ENCODE data around the gene GUCA1A. TPM values are rescaled to one million over a fixed set of nuclear protein-coding genes. Genes with fewer than 3 reads are reported as not detected.

The GUCA1A gene
- total RNA-seq, 2 experiments from 2014 or later: not detected

- no peaks in the 10 kb centered on the region; the same call in 1 of the 2 replicates for H4K20me1 ChIP-seq (ENCODE audit: insufficient read depth, low read length)
- CTCF ChIA-PET (ENCODE audit: unreplicated experiment): no interaction called here
- H3K27ac ChIP-seq (ENCODE audit: low read depth, low read length, poor library complexity, severe bottlenecking): no peak overlapping the region
- H3K4me1 ChIP-seq (ENCODE audit: insufficient read depth, low read length, poor library complexity, severe bottlenecking): no peaks in the 10 kb centered on the region
- H2AFZ ChIP-seq (ENCODE audit: low read length): no peak overlapping the region
- no peaks in the 10 kb centered on the region for H3K9me2 ChIP-seq (ENCODE audit: insufficient read depth, low read length)
- BruUV-seq (replicated peaks): no TSS peak
- TF ChIP-seq, protein P1, sequence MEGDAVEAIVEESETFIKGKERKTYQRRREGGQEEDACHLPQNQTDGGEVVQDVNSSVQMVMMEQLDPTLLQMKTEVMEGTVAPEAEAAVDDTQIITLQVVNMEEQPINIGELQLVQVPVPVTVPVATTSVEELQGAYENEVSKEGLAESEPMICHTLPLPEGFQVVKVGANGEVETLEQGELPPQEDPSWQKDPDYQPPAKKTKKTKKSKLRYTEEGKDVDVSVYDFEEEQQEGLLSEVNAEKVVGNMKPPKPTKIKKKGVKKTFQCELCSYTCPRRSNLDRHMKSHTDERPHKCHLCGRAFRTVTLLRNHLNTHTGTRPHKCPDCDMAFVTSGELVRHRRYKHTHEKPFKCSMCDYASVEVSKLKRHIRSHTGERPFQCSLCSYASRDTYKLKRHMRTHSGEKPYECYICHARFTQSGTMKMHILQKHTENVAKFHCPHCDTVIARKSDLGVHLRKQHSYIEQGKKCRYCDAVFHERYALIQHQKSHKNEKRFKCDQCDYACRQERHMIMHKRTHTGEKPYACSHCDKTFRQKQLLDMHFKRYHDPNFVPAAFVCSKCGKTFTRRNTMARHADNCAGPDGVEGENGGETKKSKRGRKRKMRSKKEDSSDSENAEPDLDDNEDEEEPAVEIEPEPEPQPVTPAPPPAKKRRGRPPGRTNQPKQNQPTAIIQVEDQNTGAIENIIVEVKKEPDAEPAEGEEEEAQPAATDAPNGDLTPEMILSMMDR (conservative IDR thresholded peaks at IDR 0.05; ENCODE audit: low read length): no peak
- no peak for TF ChIP-seq EZH2phosphoT487 (IDR thresholded peaks at IDR 0.05; ENCODE audit: borderline replicate concordance, low read depth, low read length)
- no peak for DNase-seq (ENCODE audit: low spot score)
- intact Hi-C loops (cut with micrococcal nuclease; ENCODE audit: unreplicated experiment): no loop called here
- POLR2A ChIA-PET: no interaction called here
- no peaks in the 10 kb centered on the region for H3K36me3 ChIP-seq (ENCODE audit: insufficient read depth, low read length)
- no peaks in the 10 kb centered on the region for H3K79me2 ChIP-seq (ENCODE audit: insufficient read depth, low read depth, low read length)
- H3K9me3 ChIP-seq (ENCODE audit: low read length): no peaks in the 10 kb centered on the region
- no peak overlapping the region for H3K4me3 ChIP-seq (ENCODE audit: low read depth, low read length, poor library complexity, severe bottlenecking)
- no peak overlapping the region for H3K4me2 ChIP-seq (ENCODE audit: low read length)
These were observed 19.2 kb upstream of the GUCA1A start for GRCh38 chr6:42153921-42154320.

GRCh38 chr6:42154461-42155209 is 18.5 kb upstream of the GUCA1A start:
- Histone ChIP-seq H3K4me3 (ENCODE audit: low read depth, low read length, poor library complexity, severe bottlenecking) (no peak overlapping the region), H3K9me2 (ENCODE audit: insufficient read depth, low read length) (no peaks in the 10 kb centered on the region), H3K79me2 (ENCODE audit: insufficient read depth, low read depth, low read length) (no peaks in the 10 kb centered on the region), H3K4me2 (ENCODE audit: low read length) (no peak overlapping the region), H3K9me3 (ENCODE audit: low read length) (no peaks in the 10 kb centered on the region), H4K20me1 (ENCODE audit: insufficient read depth, low read length) (no peaks in the 10 kb centered on the region; the same call in 1 of the 2 replicates), H2AFZ (ENCODE audit: low read length) (no peak overlapping the region), H3K36me3 (ENCODE audit: insufficient read depth, low read length) (no peaks in the 10 kb centered on the region), H3K4me1 (ENCODE audit: insufficient read depth, low read length, poor library complexity, severe bottlenecking) (no peaks in the 10 kb centered on the region), H3K27ac (ENCODE audit: low read depth, low read length, poor library complexity, severe bottlenecking) (no peak overlapping the region)
- ChIA-PET POLR2A (interaction anchor here (1.3 kb wide), 1 partner anchor 22 kb away, joined by 4 read pairs; no protein-coding TSS in a partner anchor), CTCF (ENCODE audit: unreplicated experiment) (no interaction called here)
- no peak for TF ChIP-seq EZH2phosphoT487 (IDR thresholded peaks at IDR 0.05; ENCODE audit: borderline replicate concordance, low read depth, low read length)
- TF ChIP-seq, protein P1 (conservative IDR thresholded peaks at IDR 0.05; ENCODE audit: low read length): no peak
- no TSS peak for BruUV-seq (replicated peaks)
- DNase-seq (ENCODE audit: low spot score): no peak
- intact Hi-C loops (cut with micrococcal nuclease; ENCODE audit: unreplicated experiment): no loop called here

GRCh38 chr6:42155293-42155692 is 17.9 kb upstream of the GUCA1A start:
- H3K4me3 ChIP-seq (ENCODE audit: low read depth, low read length, poor library complexity, severe bottlenecking): no peak overlapping the region
- no peak overlapping the region for H2AFZ ChIP-seq (ENCODE audit: low read length)
- no peaks in the 10 kb centered on the region for H3K79me2 ChIP-seq (ENCODE audit: insufficient read depth, low read depth, low read length)
- no peaks in the 10 kb centered on the region; the same call in 1 of the 2 replicates for H4K20me1 ChIP-seq (ENCODE audit: insufficient read depth, low read length)
- H3K36me3 ChIP-seq (ENCODE audit: insufficient read depth, low read length): no peaks in the 10 kb centered on the region
- CTCF ChIA-PET (ENCODE audit: unreplicated experiment): no interaction called here
- no peaks in the 10 kb centered on the region for H3K4me1 ChIP-seq (ENCODE audit: insufficient read depth, low read length, poor library complexity, severe bottlenecking)
- no peak overlapping the region for H3K4me2 ChIP-seq (ENCODE audit: low read length)
- DNase-seq (ENCODE audit: low spot score): no peak
- no peaks in the 10 kb centered on the region for H3K9me3 ChIP-seq (ENCODE audit: low read length)
- intact Hi-C loops (cut with micrococcal nuclease; ENCODE audit: unreplicated experiment): no loop called here
- POLR2A ChIA-PET: interaction anchor here (1.3 kb wide), 1 partner anchor 22 kb away, joined by 4 read pairs; no protein-coding TSS in a partner anchor
- H3K27ac ChIP-seq (ENCODE audit: low read depth, low read length, poor library complexity, severe bottlenecking): no peak overlapping the region
- no peaks in the 10 kb centered on the region for H3K9me2 ChIP-seq (ENCODE audit: insufficient read depth, low read length)
- TF ChIP-seq EZH2phosphoT487 (IDR thresholded peaks at IDR 0.05; ENCODE audit: borderline replicate concordance, low read depth, low read length): no peak
- TF ChIP-seq, protein P1 (conservative IDR thresholded peaks at IDR 0.05; ENCODE audit: low read length): no peak
- BruUV-seq (replicated peaks): no TSS peak
